Stimulated activated CD8-positive, alpha-beta memory T cell treated with anti-CD3 and anti-CD28 coated beads, Interleukin-15, amount 100 ng/mL, for 1 hour (primary cell): Measurements from ENCODE around the gene FRS2.

Experiments
- DNase-seq: peaks from one replicate; pipeline ENCODE4 v3.0.0-alpha.2; 2020; ENCODE audit warnings: low read depth

The FRS2 gene

GRCh38 chr12:69464428-69464827 is 5.8 kb upstream of the FRS2 start:
- no peak for DNase-seq

DNA sequence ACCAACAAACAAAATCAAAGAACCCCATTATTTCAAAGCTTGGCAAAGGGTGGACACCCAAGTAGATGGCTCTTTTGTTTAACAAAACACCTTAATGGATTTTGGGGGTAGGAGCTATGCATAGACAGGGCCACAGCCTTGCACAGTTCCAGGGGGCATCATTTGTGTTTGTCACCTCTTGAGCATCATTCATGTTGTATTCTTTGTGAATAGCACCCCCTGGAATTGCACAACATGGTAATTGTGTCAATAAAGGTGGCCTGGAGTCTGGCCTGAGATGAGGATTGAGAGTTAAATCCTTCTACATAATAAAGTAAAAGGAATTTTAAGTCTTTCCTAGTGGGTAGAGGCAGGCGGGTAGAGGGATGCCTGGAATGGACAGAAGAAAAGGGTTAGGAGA is 3.3 kb upstream of the FRS2 start:
- no peak for DNase-seq

GRCh38 chr12:69467366-69467765 is 2.8 kb upstream of the FRS2 start:
- no peak for DNase-seq

DNA sequence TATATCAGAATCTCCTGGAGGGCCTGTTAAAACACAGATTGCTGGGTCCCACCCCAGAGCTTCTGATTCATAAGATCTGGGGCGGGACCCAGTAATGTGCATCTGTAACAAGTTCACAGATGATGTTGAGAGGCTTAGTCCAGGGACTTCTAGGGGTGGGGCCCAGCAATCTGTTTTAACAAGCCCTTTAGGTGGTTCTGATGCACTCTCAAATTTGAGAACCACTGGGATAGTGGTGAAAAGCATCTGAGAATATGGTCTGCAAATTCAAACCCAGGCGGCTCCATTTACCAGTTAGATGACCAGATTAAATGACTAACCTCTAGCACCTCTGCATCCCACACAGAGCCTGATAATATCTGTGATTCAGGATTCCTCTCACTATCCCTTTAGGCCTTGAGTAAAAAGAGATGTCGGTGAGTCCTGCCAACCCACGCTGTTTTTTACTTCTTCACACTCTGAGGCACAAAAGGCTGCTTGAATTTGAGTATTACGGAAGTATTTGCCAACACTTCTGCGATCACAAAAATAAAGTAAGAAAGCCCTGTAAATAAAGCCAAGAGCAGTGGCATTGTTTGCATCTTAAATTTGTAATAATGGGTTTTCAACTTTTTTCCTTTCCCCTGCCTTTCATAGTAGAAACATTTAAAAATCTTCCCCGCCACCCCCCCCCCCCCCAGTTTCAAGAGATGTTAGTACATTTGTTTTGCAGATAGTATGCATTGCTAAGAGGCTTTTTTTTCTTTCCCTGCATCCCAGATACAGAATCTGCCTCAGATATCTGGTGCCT is 1.8 kb upstream of the FRS2 start:
- no peak for DNase-seq

GRCh38 chr12:69469854-69470188 is 367 bp upstream of the FRS2 start:
- no peak for DNase-seq

- DNase-seq, result no peak
Measured at GRCh38 chr12:69471076-69471430, 865 bp downstream of the FRS2 start.

GRCh38 chr12:69471667-69472385 is 1.6 kb downstream of the FRS2 start:
- DNase-seq, result no peak

- no peak for DNase-seq
Measured at GRCh38 chr12:69473262-69473661, 3.1 kb downstream of the FRS2 start.

DNA sequence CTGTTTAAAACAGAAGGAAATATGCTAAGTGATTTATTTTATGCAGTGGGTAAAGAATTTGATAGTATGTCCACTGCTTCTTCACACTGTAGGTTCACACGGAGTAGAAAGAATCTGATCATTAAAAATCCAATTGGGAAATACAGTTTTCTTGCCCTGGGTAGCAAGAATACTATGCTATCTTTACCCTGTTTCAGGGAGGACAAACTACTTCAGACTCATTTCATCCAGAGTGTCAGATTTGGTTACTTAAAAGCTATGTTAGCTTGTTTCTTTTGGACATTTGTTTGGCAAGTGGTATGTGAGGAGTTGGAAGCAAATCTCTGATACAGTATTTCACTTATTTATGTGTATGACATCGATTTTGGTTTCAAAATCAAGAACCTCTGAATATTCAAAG is 4.3 kb downstream of the FRS2 start:
- DNase-seq, result no peak

GRCh38 chr12:69475237-69475975 is 5.2 kb downstream of the FRS2 start:
- no peak for DNase-seq

- no peak for DNase-seq
Measured at GRCh38 chr12:69476276-69477017, 6.3 kb downstream of the FRS2 start.

- DNase-seq, result no peak
Measured at GRCh38 chr12:69479675-69480074, 9.5 kb downstream of the FRS2 start.

DNA sequence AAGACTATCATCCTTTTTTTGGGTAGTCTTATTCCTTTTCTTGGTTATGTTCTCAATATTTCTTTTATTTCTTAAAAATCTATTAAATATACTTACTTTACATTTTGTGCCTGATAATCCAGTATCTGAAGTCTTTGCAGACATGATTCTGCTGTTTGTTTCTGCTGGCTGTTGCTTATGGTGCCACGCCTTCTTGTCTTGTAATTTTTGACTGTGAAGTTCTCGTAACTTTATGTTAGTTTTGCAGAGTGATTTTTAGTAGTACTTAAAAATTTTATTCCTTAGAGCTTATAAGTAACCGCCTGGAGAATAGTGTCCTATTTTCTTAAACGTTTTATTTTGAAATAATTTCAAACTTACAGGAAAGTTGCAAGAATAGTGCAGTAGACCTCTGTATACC is 10.5 kb downstream of the FRS2 start:
- no peak for DNase-seq

- DNase-seq, result no peak
Measured at GRCh38 chr12:69481133-69481532, 10.9 kb downstream of the FRS2 start.

DNA sequence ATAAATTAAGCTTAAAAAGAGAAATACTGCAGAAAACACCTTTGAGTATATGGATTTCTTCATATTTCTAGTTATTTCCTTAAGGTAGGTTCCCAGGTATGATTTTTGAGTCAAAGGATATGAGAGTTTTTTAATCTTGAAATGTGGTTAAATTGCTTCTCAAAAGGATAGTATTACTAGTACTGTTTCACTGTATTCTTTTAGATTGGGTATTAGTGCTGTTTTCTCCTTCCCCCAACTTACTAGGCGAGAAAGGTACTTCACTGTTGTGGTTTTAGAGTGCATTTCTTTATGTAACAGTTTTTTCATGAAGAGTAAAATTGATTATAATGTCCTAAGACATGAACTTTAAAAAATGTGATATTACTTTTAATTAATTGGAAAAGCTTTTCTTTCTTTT is 13.5 kb downstream of the FRS2 start:
- DNase-seq, result no peak

DNA sequence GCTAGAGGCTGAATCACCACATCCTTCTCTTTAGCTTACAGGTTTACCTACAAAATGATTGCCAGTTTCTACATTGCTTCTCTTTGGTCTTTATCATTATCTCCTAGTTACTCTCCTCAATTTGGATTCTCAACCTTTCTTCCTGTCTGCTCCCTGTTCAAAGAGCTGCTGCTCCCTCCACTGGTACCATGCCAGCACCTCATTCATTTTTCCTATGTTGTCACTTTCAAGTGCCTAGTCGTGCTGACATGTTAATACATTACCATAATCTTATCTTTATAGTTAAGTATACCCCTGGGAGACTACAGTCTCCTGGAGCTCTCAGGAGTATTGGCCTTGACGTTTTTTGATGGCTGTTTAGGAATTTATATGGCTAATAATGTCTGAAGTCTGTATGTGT is 14.2 kb downstream of the FRS2 start:
- no peak for DNase-seq

DNA sequence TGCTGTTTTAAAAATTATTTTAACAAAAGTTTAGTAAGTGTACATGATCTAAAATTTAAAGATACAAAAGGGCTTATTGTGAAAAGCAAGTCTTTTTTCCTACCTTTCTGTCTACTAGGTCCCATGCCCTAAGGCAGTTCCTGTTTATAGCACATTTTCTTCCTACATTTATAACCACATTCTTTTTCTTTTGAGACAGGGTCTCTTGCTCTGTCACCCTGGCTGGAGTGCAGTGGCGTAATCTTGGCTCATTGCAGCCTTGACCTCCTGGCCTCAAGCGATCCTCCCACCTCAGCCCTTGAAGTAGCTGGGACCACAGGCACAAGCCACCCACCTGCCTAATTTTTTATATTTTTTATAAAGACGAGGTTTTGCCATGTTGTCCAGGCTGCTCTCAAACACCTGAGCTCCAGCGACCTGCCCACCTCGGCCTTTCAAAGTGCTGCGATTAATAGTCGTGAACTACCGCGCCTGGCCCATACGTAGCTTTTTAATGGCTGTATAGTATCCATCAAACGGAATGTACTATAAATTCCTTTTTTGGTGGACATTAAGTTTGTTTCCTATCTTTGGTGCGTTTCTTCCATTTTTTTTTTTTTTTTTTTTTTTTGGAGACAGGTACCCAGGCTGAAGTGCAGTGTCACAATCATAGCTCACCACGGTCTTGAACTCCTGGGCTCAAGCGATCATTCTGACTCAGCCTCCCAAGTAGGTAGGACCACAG is 20.9 kb downstream of the FRS2 start:
- no peak for DNase-seq

- no peak for DNase-seq
Measured at GRCh38 chr12:69492739-69493138, 22.6 kb downstream of the FRS2 start.

GRCh38 chr12:69495071-69495470 is 24.9 kb downstream of the FRS2 start:
- no peak for DNase-seq

- no peak for DNase-seq
Measured at GRCh38 chr12:69497308-69498026, 27.3 kb downstream of the FRS2 start.

DNA sequence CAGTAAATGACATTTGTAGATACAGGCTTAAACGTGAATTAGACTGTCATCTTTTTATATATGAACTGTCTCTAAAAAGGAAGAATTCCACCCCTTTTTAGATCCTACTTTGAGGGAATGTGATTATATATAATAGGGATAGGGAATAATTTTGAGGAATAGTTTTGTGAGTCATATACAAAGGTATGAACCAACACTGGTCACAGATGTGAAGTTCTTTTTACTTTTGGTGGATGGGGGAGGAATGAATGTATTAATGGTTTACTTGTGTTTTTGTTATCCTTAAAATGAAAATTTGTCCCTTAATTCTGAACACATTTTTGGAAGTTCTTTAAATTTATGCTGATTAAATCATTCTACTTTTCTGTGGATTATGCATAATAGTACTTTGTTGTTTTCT is 30.4 kb downstream of the FRS2 start:
- DNase-seq, result no peak
